HCT116 (cell line): ENCODE measurements around the gene TRMT10B. TPM values are rescaled to one million over a fixed set of nuclear protein-coding genes. Genes with fewer than 3 reads are reported as not detected.

ENCODE experiments used
- ATAC-seq: fragments of 200-7000 bp; cut with Tn5 transposase; 2 replicates; pipeline ENCODE4 v1.9.1; 2020; ENCODE audit warnings: mild to moderate bottlenecking, moderate library complexity
- BruUV-seq: library from RNA; stranded (reverse); fragments of 400-500 nt; replicated peaks from 2 replicates; lab custom pipeline; 2021; lab: Mats Ljungman, UMichigan
- CTCF ChIA-PET: fragments of 300-600 bp; sonication (Branson Sonifier 250); formaldehyde crosslinking; loops from one replicate; lab custom pipeline; 2021; ENCODE audit warnings: antibody characterized with exemption; lab: Charles Lee
- POLR2A ChIA-PET: fragments of 300-600, 350-600 bp; sonication (Branson Sonifier 250); formaldehyde crosslinking; loops from one replicate; lab custom pipeline; 2021; ENCODE audit warnings: antibody characterized with exemption; lab: Charles Lee
- RAD21 ChIA-PET, 2 experiments: fragments of 300-600 bp; sonication (Branson Sonifier 250); formaldehyde crosslinking; loops; one replicate each; lab custom pipeline; 2023; ENCODE audit warnings: low total read pairs in 2 of 2; ENCODE audit not compliant: uncharacterized antibody in 2 of 2, unreplicated experiment in 2 of 2, low non-redundant PET in 1 of 2; lab: Charles Lee
- DNase-seq: peaks from one replicate; pipeline ENCODE4 v3.0.0-alpha.2; 2010; ENCODE audit warnings: low read depth, low spot score
- H2AFZ ChIP-seq: fragments of 200-600 bp; shearing (Covaris generic), sonication (generic); 2 replicates; pipeline ENCODE4 v1.6.1; 2017; ENCODE audit warnings: low read depth, mixed run types, mixed read lengths, antibody characterized with exemption, low read length; ENCODE audit not compliant: poor library complexity, severe bottlenecking
- H3K27ac ChIP-seq: 2 replicates; pipeline ENCODE4 v1.5.1; 2012; ENCODE audit warnings: low read depth, low read length
- H3K27me3 ChIP-seq: fragments of 200-600 bp; sonication (generic); 2 replicates; pipeline ENCODE4 v1.6.1; 2016; ENCODE audit warnings: mixed run types, low read length, mixed read lengths; ENCODE audit not compliant: insufficient read depth
- H3K36me3 ChIP-seq, 2 experiments: fragments of 200-500 bp in 1 of 2; fragments of 200-600 bp in 1 of 2; sonication (Bioruptor generic) in 1 of 2; sonication (generic) in 1 of 2; 2 replicates each; pipeline versions ENCODE4 v1.5.1 to v1.6.1; 2014 to 2016; ENCODE audit warnings: low read length in 2 of 2, inconsistent platforms in 1 of 2, mixed read lengths in 1 of 2, mixed run types in 1 of 2; ENCODE audit not compliant: insufficient read depth in 2 of 2, control insufficient read depth in 1 of 2
- H3K4me1 ChIP-seq, 2 experiments: fragments of 200-600 bp in 1 of 2; sonication (generic) in 1 of 2; 2 replicates each; pipeline versions ENCODE4 v1.5.1 to v1.6.1; 2012 to 2017; ENCODE audit warnings: low read length in 2 of 2, inconsistent platforms in 1 of 2, mild to moderate bottlenecking in 1 of 2, mixed read lengths in 1 of 2, mixed run types in 1 of 2, moderate library complexity in 1 of 2; ENCODE audit not compliant: insufficient read depth in 2 of 2, control insufficient read depth in 1 of 2
- H3K4me2 ChIP-seq: fragments of 200-600 bp; sonication (generic); 2 replicates; pipeline ENCODE4 v1.6.1; 2017; ENCODE audit warnings: mixed run types, low read length, mixed read lengths
- H3K4me3 ChIP-seq, 2 experiments: fragments of 200-600 bp in 1 of 2; sonication (generic) in 1 of 2; replicated peaks in 1 of 2; 2 replicates each; pipeline ENCODE4 v1.5.1; 2011 to 2016; ENCODE audit warnings: low read length in 2 of 2, control low read depth in 1 of 2, low read depth in 1 of 2, mild to moderate bottlenecking in 1 of 2, mixed read lengths in 1 of 2, mixed run types in 1 of 2
- H3K79me2 ChIP-seq: fragments of 200-600 bp; sonication (generic); 2 replicates; pipeline ENCODE4 v1.6.1; 2017; ENCODE audit warnings: mild to moderate bottlenecking, mixed run types, low read length, moderate library complexity, mixed read lengths; ENCODE audit not compliant: insufficient read depth
- H3K9ac ChIP-seq: fragments of 200-600 bp; sonication (generic); 2 replicates; pipeline ENCODE4 v1.6.1; 2016; ENCODE audit warnings: low read length, mixed read lengths
- H3K9me2 ChIP-seq: fragments of 200-600 bp; sonication (generic), shearing (Covaris generic); 2 replicates; pipeline ENCODE4 v1.6.1; 2017; ENCODE audit warnings: mixed run types, mild to moderate bottlenecking, moderate library complexity; ENCODE audit not compliant: insufficient read depth
- H3K9me3 ChIP-seq, 2 experiments: fragments of 200-500 bp in 1 of 2; fragments of 200-600 bp in 1 of 2; sonication (Bioruptor generic) in 1 of 2; sonication (generic) in 1 of 2; 2 replicates each; pipeline ENCODE4 v1.6.1; 2014 to 2017; ENCODE audit warnings: low read length in 2 of 2, mixed read lengths in 2 of 2, inconsistent platforms in 1 of 2, low read depth in 1 of 2, mild to moderate bottlenecking in 1 of 2, mixed run types in 1 of 2, moderate library complexity in 1 of 2; ENCODE audit not compliant: control insufficient read depth in 1 of 2, insufficient read depth in 1 of 2
- H4K20me1 ChIP-seq: fragments of 200-600 bp; sonication (generic), shearing (Covaris generic); 2 replicates; pipeline ENCODE4 v1.6.1; 2017; ENCODE audit warnings: mixed run types, mild to moderate bottlenecking, moderate library complexity; ENCODE audit not compliant: insufficient read depth
- CBX3 ChIP-seq: IDR thresholded peaks from 2 replicates; pipeline ENCODE4 v1.6.1; 2012; ENCODE audit warnings: low read depth
- EGR1 ChIP-seq: IDR thresholded peaks from 2 replicates; pipeline ENCODE4 v1.6.1; 2012; ENCODE audit warnings: low read depth
- EZH2 ChIP-seq: fragments of 200-600 bp; sonication (generic); IDR thresholded peaks from 2 replicates; pipeline ENCODE4 v1.6.1; 2017; ENCODE audit warnings: antibody characterized with exemption, mixed run types
- JUND ChIP-seq: IDR thresholded peaks from 2 replicates; pipeline ENCODE4 v1.6.1; 2012
- POLR2A ChIP-seq: IDR thresholded peaks from 2 replicates; pipeline ENCODE4 v1.7.0; 2011; ENCODE audit warnings: borderline replicate concordance; ENCODE audit not compliant: insufficient read depth, insufficient read length; ENCODE audit errors: extremely low read depth
- POLR2AphosphoS5 ChIP-seq: IDR thresholded peaks from 2 replicates; pipeline ENCODE4 v1.6.1; 2011; ENCODE audit warnings: mild to moderate bottlenecking, low read depth, low read length, moderate library complexity
- SIN3A ChIP-seq: IDR thresholded peaks from 2 replicates; pipeline ENCODE4 v1.6.1; 2012; ENCODE audit warnings: low read depth
- SP1 ChIP-seq: IDR thresholded peaks from 2 replicates; pipeline ENCODE4 v1.6.1; 2012; ENCODE audit warnings: low read depth
- SRF ChIP-seq: IDR thresholded peaks from 2 replicates; pipeline ENCODE4 v1.6.1; 2012; ENCODE audit warnings: low read depth
- TCF7L2 ChIP-seq: IDR thresholded peaks from 2 replicates; pipeline ENCODE4 v1.7.0; 2011; ENCODE audit warnings: borderline replicate concordance, inconsistent platforms; ENCODE audit not compliant: insufficient read depth, insufficient read length; ENCODE audit errors: extremely low read depth
- ZFX ChIP-seq: fragments of 450-650 bp; IDR thresholded peaks from 2 replicates; pipeline ENCODE4 v1.6.1; 2017
- ZNF274 ChIP-seq: fragments of 200-500 bp; sonication (Bioruptor generic); IDR thresholded peaks from 2 replicates; pipeline ENCODE4 v1.6.1; 2014; ENCODE audit warnings: mild to moderate bottlenecking, low read depth, low read length, inconsistent platforms
- intact Hi-C: fragments of 100-400 bp; cut with micrococcal nuclease; formaldehyde crosslinking; loops from 2 replicates; pipeline ENCODE4 v1.10.0; 2022
- total RNA-seq: library from RNA; stranded (reverse); gene quantifications from one replicate; pipeline ENCODE4 v1.2.1, GENCODE V29; 2021; ENCODE audit not compliant: unreplicated experiment
- TF ChIP-seq, protein P1 (sequence below): IDR thresholded peaks from 2 replicates; pipeline ENCODE4 v1.6.1; 2012
- TF ChIP-seq, protein P2 (sequence below): IDR thresholded peaks from 2 replicates; pipeline ENCODE4 v1.6.1; 2011; ENCODE audit warnings: mild to moderate bottlenecking, low read length, moderate library complexity; ENCODE audit not compliant: insufficient replicate concordance; ENCODE audit errors: extremely low read depth
- TF ChIP-seq, protein P3 (sequence below): IDR thresholded peaks from 2 replicates; pipeline ENCODE4 v1.6.1; 2012; ENCODE audit warnings: low read depth

The TRMT10B gene
- total RNA-seq, 1 experiment from 2014 or later: 5.5 TPM

DNA sequence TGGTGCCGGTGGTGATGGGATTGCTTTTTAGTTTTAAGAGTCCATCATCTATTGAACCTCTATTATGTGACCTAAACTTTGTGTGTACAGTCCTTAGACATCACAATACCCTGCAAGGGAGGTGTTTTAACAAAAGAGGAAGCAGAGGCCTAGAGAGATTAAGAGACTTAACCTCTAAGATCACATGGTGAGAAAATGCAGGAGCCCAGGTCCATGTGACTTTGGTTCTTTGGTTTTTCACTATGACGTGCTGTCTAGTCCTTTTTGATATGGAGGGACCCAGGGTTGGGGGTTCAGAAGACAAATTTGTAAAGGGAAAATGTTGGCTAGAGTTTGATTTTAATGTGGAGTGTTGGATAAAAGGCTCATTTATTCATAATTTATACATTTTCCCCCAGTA, 34.1 kb upstream of the TRMT10B start:
- POLR2A ChIA-PET: no interaction called here
- CTCF ChIA-PET: no interaction called here
- H3K9me2 ChIP-seq: no peaks in the 10 kb centered on the region
- TF ChIP-seq EZH2: no peak
- TF ChIP-seq, protein P1, sequence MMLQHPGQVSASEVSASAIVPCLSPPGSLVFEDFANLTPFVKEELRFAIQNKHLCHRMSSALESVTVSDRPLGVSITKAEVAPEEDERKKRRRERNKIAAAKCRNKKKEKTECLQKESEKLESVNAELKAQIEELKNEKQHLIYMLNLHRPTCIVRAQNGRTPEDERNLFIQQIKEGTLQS: no peak
- TF ChIP-seq TCF7L2: no peak
- TF ChIP-seq SP1: no peak
- TF ChIP-seq POLR2AphosphoS5: no peak
- no peak for TF ChIP-seq POLR2A
- TF ChIP-seq ZNF274: no peak
- TF ChIP-seq SIN3A: no peak
- TF ChIP-seq JUND: no peak
- no peak for TF ChIP-seq ZFX
- no peak for TF ChIP-seq SRF
- TF ChIP-seq CBX3: no peak
- TF ChIP-seq, protein P2, sequence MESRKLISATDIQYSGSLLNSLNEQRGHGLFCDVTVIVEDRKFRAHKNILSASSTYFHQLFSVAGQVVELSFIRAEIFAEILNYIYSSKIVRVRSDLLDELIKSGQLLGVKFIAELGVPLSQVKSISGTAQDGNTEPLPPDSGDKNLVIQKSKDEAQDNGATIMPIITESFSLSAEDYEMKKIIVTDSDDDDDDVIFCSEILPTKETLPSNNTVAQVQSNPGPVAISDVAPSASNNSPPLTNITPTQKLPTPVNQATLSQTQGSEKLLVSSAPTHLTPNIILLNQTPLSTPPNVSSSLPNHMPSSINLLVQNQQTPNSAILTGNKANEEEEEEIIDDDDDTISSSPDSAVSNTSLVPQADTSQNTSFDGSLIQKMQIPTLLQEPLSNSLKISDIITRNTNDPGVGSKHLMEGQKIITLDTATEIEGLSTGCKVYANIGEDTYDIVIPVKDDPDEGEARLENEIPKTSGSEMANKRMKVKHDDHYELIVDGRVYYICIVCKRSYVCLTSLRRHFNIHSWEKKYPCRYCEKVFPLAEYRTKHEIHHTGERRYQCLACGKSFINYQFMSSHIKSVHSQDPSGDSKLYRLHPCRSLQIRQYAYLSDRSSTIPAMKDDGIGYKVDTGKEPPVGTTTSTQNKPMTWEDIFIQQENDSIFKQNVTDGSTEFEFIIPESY: no peak
- TF ChIP-seq EGR1: no peak
- TF ChIP-seq, protein P3, sequence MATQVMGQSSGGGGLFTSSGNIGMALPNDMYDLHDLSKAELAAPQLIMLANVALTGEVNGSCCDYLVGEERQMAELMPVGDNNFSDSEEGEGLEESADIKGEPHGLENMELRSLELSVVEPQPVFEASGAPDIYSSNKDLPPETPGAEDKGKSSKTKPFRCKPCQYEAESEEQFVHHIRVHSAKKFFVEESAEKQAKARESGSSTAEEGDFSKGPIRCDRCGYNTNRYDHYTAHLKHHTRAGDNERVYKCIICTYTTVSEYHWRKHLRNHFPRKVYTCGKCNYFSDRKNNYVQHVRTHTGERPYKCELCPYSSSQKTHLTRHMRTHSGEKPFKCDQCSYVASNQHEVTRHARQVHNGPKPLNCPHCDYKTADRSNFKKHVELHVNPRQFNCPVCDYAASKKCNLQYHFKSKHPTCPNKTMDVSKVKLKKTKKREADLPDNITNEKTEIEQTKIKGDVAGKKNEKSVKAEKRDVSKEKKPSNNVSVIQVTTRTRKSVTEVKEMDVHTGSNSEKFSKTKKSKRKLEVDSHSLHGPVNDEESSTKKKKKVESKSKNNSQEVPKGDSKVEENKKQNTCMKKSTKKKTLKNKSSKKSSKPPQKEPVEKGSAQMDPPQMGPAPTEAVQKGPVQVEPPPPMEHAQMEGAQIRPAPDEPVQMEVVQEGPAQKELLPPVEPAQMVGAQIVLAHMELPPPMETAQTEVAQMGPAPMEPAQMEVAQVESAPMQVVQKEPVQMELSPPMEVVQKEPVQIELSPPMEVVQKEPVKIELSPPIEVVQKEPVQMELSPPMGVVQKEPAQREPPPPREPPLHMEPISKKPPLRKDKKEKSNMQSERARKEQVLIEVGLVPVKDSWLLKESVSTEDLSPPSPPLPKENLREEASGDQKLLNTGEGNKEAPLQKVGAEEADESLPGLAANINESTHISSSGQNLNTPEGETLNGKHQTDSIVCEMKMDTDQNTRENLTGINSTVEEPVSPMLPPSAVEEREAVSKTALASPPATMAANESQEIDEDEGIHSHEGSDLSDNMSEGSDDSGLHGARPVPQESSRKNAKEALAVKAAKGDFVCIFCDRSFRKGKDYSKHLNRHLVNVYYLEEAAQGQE: no peak
- TF ChIP-seq, all 23 proteins: peak for 0
- no peak overlapping the region for H3K4me2 ChIP-seq
- RAD21 ChIA-PET: no interaction called here
- no peaks in the 10 kb centered on the region for H3K27me3 ChIP-seq
- no peak overlapping the region for H3K9ac ChIP-seq
- H3K4me1 ChIP-seq: no peaks in the 10 kb centered on the region
- H4K20me1 ChIP-seq: no peaks in the 10 kb centered on the region
- no TSS peak for BruUV-seq
- H2AFZ ChIP-seq: no peak overlapping the region
- no peak overlapping the region for H3K4me3 ChIP-seq
- H3K27ac ChIP-seq: no peak overlapping the region
- no peaks in the 10 kb centered on the region for H3K79me2 ChIP-seq
- DNase-seq (no peak), ATAC-seq (no peak)
- H3K36me3 ChIP-seq: no peaks in the 10 kb centered on the region
- intact Hi-C loops: no loop called here
- no peaks in the 10 kb centered on the region for H3K9me3 ChIP-seq
